ENCODE measurements around the gene SPNS2. TPM values are rescaled to one million over a fixed set of nuclear protein-coding genes. Genes with fewer than 3 reads are reported as not detected.

SPNS2 gene
- total RNA-seq, 3 donors from 2014 or later = 9.2 to 24.5 (median 11.0) TPM

GRCh38 chr17:4460661-4461060 is 38.0 kb upstream of the SPNS2 start:
- H3K4me1 ChIP-seq (ENCODE audit: low read depth) = no peaks in the 10 kb centered on the region
- intact Hi-C loops (cut with DNase I, micrococcal nuclease) = no loop called here
- H3K36me3 ChIP-seq (ENCODE audit: low read depth) = no peaks in the 10 kb centered on the region
- no peak for DNase-seq
- H3K4me3 ChIP-seq = no peak overlapping the region
- ATAC-seq = no peak
- TF ChIP-seq CTCF (IDR thresholded peaks at IDR 0.05) = no peak
- H3K9me3 ChIP-seq = no peaks in the 10 kb centered on the region

- intact Hi-C loops (cut with DNase I, micrococcal nuclease) = no loop called here
- ATAC-seq = no peak
- H3K36me3 ChIP-seq (ENCODE audit: low read depth) = no peaks in the 10 kb centered on the region
- H3K4me1 ChIP-seq (ENCODE audit: low read depth) = no peaks in the 10 kb centered on the region
- DNase-seq = no peak
- no peak for TF ChIP-seq CTCF (IDR thresholded peaks at IDR 0.05)
- H3K9me3 ChIP-seq = no peaks in the 10 kb centered on the region
- H3K4me3 ChIP-seq = no peak overlapping the region
Measured at GRCh38 chr17:4463818-4464476, 34.7 kb upstream of the SPNS2 start.

GRCh38 chr17:4465786-4466185 is 32.9 kb upstream of the SPNS2 start:
- H3K4me1 ChIP-seq (ENCODE audit: low read depth) = no peaks in the 10 kb centered on the region
- TF ChIP-seq CTCF (IDR thresholded peaks at IDR 0.05) = no peak
- DNase-seq = no peak
- intact Hi-C loops (cut with DNase I, micrococcal nuclease) = no loop called here
- ATAC-seq = no peak
- no peaks in the 10 kb centered on the region for H3K36me3 ChIP-seq (ENCODE audit: low read depth)
- H3K9me3 ChIP-seq = no peaks in the 10 kb centered on the region
- no peak overlapping the region for H3K4me3 ChIP-seq

- ATAC-seq = no peak
- H3K9me3 ChIP-seq = no peaks in the 10 kb centered on the region
- TF ChIP-seq CTCF (IDR thresholded peaks at IDR 0.05) = no peak
- H3K4me3 ChIP-seq = no peak overlapping the region
- H3K4me1 ChIP-seq (ENCODE audit: low read depth) = no peaks in the 10 kb centered on the region
- DNase-seq = no peak
- intact Hi-C loops (cut with DNase I, micrococcal nuclease) = no loop called here
- no peaks in the 10 kb centered on the region for H3K36me3 ChIP-seq (ENCODE audit: low read depth)
Measured at GRCh38 chr17:4467287-4467686, 31.4 kb upstream of the SPNS2 start.

GRCh38 chr17:4469552-4469951 is 29.1 kb upstream of the SPNS2 start:
- ATAC-seq = no peak
- intact Hi-C loops (cut with DNase I, micrococcal nuclease) = no loop called here

More at GRCh38 chr17:4469552-4469951, 29.1 kb upstream of the SPNS2 start:
- Histone ChIP-seq H3K36me3 (ENCODE audit: low read depth) (no peaks in the 10 kb centered on the region), H3K9me3 (no peaks in the 10 kb centered on the region), H3K4me3 (no peak overlapping the region), H3K4me1 (ENCODE audit: low read depth) (no peaks in the 10 kb centered on the region)
- no peak for TF ChIP-seq CTCF (IDR thresholded peaks at IDR 0.05)
- no peak for DNase-seq
